Retina (tissue), 1 donor: ENCODE data around the gene RBBP9.
"Not testable (repeated sequence)": the region's sequence is repeated elsewhere in the genome, so short reads cannot be mapped to it uniquely, and the experiment has no call there.

Source experiments
- DNase-seq: peaks from one replicate; pipeline ENCODE4 v3.0.0-alpha.2; 2016

Gene RBBP9

GRCh38 chr20:18496740-18497592 lies at the start of gene RBBP9:
RBBP9 (minus strand) TSS chr20:18497225; CDS start chr20:18497167, 58 bp downstream.
- DNase-seq, result peak; percentile 93

DNA sequence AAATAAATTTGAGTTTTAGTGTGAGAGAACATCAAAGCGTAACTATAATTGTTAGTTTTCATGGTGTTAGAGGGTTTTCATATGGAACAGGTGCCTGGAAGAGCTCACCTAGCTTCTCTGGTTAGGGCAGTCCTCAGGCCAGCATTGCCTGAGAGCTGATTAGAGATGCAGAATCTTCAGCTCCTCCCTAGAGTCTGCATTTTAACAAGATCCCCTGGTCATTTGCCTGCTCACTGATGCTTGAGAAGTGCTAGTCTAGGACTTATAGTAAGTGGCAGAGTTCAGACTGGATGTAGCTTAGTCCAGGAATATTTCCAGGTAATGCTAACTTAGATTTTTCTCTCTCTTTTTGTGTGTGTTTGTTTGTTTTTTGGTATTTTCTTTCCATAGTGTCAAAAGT lies 48.5 kb upstream of the RBBP9 start:
- DNase-seq, result no peak

GRCh38 chr20:18543932-18544331 lies 46.9 kb upstream of the RBBP9 start:
- DNase-seq, result no peak

GRCh38 chr20:18543216-18543615 lies 46.2 kb upstream of the RBBP9 start:
- no peak for DNase-seq

- DNase-seq, result no peak
Measured at GRCh38 chr20:18541741-18542140, 44.7 kb upstream of the RBBP9 start.

- no peak for DNase-seq
Measured at GRCh38 chr20:18537651-18538050, 40.6 kb upstream of the RBBP9 start.

DNA sequence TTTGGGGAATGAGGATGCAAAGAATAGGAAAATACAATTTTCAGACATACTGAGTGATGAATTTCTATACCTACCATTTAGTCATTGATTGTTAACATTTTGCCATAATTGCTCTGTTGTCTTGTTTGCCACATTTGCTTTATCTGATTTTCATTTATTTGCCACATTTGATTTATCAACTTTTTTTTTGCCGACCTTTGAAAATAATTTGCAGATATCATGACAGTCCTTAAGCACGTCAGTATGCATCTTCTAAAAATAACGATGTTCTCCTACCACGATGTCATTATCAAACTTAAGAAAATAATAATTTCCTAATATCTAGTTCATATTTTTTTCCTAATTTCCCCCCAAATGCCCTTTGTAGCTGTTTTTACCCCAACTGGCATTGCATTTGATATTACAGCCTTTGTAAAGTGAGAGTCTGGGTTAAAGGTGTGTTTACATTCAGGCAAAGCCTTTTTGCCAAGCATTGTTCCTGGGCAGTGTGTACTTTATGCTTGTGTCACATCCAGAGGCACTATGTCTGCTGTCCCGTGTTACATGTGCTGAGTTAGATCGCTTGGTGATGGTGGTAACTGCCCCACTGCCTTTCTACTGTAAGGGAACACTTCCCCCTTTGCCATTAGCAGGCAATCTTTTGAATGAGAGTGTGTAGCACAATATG lies 37.1 kb upstream of the RBBP9 start:
- no peak for DNase-seq

GRCh38 chr20:18533491-18533890 lies 36.5 kb upstream of the RBBP9 start:
- no peak for DNase-seq

DNA sequence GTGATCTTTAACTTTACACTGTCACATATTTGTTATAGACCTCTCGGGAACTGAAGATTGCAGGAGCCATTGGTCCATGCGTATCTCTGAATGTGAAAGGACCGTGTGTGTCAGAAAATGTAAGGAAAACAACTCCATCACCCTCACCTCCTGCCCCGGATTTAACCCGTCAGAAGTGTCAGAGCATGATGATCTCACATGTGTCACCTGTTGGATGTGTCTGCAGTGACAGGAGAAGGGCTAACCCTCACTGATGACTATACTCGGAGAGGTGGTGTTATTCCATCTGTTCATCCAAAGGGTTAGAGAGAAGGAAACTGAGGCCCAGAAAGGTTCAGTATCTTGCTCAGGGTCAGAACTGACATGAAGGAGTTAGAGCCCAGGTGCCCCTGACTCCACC lies 35.6 kb upstream of the RBBP9 start:
- DNase-seq, result no peak

- DNase-seq, result no peak
Measured at GRCh38 chr20:18529041-18529440, 32.0 kb upstream of the RBBP9 start.

- no peak for DNase-seq
Measured at GRCh38 chr20:18527836-18528235, 30.8 kb upstream of the RBBP9 start.

DNA sequence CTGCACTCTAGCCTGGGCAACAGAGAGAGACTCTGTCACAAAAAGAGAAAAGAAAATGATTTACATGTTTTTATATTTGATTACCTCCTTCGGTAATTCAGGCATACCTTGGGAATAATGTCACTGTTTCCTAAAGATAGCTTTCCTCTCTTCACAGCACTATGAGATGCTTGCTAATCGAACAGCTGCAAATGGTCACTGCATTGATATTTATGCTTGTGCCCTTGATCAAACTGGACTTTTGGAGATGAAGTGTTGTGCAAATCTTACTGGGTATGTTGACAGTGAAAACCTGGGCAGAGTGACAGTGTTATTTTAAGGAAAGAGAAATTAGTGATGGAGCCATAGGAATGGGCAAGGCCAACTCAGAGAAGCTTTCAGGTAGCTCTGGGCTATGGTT lies 30.3 kb upstream of the RBBP9 start:
- no peak for DNase-seq

DNA sequence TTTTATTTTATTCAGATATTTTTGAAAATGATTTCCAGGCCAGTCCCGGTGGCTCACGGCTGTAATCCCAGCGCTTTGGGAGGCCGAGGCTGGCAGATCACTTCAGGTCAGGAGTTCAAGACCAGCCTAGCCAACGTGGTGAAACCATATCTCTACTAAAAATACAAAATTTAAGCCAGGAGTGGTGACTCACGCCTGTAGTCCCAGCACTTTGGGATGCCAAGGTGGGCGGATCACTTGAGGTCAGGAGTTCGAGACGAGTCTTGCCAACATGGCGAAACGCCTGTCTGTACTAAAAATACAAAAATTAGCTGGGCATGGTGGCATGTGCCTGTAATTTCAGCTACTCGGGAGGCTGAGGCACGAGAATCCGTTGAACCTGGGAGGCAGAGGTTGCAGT lies 29.7 kb upstream of the RBBP9 start:
- DNase-seq, result not testable (repeated sequence)

- no peak for DNase-seq
Measured at GRCh38 chr20:18524646-18525045, 27.6 kb upstream of the RBBP9 start.

DNA sequence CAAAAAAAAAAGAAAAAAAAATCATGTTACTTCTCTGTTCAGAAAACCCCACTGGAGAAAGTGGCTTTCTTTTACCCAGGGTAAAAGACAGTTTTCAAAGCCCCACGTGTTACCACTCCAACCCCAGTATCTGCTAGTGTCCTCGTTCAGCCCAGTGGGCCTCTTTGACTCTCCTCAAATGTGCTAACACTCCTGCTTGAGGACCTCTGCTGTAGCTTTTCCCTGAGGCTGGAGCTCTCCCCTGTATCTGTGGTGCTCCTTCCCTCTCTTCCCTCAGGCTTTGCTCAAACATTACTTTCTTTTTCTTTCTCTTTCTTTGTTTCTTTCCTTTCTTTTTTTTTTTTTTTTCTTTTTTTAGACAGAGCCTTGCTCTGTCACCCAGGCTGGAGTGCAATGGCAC lies 26.0 kb upstream of the RBBP9 start:
- no peak for DNase-seq

GRCh38 chr20:18522066-18522465 lies 25.0 kb upstream of the RBBP9 start:
- not testable (repeated sequence) for DNase-seq

GRCh38 chr20:18515973-18516372 lies 18.9 kb upstream of the RBBP9 start:
- DNase-seq, result no peak

GRCh38 chr20:18514127-18514526 lies 17.1 kb upstream of the RBBP9 start:
- no peak for DNase-seq

DNA sequence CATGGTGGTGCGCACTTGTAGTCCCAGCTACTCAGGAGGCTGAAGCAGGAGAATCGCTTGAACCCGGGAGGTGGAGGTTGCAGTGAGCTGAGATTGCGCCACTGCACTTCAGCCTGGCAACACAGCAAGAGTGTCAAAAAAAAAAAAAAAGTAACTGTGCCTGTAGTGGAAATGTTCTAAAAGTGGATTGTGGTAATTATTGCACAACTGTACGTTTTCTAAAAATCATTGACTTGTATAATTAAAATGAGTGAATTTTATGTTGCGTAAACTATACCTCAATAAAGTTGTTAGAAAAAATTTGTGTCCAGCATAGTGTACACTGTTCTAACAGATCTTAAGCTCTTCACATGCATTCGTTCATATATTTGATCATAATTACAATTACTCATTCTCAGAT lies 16.2 kb upstream of the RBBP9 start:
- no peak for DNase-seq

DNA sequence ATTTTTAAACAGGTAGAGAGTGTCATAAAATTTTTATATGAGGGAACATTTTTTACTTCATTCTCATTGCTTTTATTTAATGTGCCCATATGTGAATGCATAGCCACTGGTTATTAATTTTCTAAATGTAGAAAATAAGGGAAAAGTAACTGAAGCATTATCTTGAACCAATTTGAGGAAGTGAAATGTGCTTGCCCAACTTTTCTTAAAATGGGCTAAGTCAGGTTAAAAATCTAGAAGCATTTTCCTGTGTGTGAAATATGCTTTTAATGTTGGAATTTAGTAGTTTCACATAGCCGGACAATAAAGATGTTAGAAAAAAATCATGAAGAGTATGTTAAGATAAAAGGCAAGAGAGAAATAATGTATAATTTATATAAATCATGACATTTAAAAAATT lies 14.5 kb upstream of the RBBP9 start:
- no peak for DNase-seq

DNA sequence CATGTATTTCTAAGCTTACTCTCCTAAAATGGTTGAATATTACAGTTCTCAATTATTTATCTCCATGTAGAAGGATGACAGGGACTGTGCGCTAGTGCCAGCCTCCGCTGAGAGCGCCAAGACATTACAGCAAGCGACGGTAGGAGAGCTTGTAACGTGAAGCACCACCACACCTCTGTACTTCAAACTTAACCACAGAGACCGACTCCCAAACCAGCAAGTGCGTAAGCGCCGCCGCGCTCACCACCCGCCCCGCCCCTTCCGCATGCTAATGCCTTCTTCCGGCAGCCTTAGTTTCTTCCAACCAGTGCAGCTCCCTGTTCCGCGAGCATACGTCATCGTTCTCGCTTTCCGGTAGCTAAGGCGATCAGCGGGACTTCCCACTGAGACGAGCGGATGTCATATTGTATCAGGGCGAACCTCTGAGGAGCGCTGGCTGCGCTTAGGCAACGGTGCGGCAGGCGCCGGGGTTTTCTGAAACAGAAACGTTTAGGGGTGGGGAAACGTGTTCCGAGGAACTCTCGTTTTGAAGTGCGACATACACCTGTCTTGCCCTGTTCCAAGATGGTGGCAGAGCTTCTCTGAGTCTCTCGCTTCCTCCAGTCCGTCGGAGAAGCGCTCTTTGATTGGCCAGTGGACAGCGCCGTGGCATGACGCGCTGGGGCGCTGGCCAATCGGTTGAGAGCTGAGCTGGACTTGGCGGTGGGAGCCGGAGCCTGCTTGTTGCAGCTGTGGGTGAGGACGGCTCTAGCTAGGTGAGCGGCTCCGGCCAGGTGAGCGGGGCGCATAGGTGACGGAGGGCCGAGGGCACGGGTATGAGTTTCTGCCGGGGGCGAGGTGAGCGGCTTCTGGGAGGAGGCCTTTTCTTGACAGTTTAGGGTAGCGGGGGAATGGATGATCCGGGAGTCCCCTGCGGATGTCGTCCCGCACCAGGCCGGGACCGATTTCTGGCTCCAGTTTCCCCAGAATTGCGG lies 10.5 kb upstream of the RBBP9 start, which contains the start of gene SEC23B:
SEC23B (plus strand) TSS at position 723 of the 974 bp plus-strand sequence. CDS start 2,896 bp downstream, outside the sequence.
- DNase-seq, result peak; percentile 100

DNA sequence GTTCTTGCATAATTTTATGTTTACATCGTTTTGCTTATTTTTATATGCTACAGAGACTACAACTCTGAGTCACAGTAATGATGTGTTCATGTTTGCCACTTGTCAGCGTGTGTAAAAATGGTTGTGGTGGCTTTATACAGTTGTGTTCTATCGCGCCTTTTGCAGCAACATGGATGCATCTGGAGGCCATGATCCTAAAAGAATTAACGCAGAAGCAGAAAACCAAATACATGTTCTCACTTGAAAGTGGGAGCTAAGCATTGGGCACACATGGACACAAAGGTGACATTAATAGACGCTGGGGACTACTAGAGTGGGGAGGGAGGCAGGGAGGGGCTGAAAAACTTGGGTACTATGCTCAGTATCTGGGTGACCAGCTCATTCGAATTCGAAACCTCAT lies 9.7 kb upstream of the RBBP9 start:
- no peak for DNase-seq

DNA sequence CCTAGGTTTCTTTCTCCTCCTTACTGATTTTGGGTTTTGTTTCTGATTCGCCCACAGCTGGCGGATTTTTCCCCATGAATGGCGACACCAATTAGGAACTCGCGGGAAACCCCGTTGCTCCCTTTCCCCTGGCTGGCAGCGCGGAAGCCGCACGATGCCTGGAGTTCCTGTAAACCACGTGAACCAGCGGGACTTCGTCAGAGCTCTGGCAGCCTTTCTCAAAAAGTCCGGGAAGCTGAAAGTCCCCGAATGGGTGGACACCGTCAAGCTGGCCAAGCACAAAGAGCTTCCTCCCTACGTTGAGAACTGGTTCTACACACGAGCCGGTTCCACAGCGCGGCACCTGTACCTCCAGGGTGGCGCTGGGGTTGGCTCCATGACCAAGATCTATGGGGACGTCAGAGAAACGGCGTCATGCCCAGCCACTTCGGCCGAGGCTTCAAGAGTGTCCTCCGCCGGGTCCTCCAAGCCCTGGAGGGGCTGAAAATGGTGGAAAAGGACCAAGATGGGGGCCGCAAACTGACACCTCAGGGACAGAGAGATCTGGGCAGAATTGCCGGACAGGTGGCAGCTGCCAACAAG lies 7.5 kb upstream of the RBBP9 start:
- no peak for DNase-seq
